ENCODE data around the gene PRKCE. TPM values are rescaled to one million over a fixed set of nuclear protein-coding genes. Genes with fewer than 3 reads are reported as not detected.

Gene PRKCE
- total and polyA plus RNA-seq, 2 donors (not counting 3 experiments of a cell fraction or from before 2014, with no cell fraction given), result 27.9 to 33.9 TPM

DNA sequence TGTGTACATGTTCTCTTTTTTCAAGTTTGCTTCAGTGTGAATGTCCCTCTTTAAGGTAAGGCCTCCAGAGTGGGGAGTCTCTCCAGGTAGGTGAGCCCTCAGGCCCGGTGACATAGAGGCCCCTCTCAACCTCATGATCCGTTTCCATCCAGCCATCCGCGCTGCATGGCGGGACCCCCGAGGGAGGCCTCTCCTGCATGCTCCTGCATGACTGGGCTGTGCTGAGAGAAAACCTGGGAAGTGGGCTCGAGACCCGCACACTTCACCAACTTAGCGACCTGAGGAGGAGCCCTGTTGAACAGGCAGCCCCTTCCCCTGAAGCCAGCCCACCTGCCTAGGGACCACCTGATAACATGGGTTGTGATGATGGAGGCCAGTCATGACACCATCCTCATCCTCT, 514.4 kb downstream of the PRKCE start:
- no peaks in the 10 kb centered on the region for H3K79me2 ChIP-seq (ENCODE audit: control insufficient read depth, insufficient read depth, low read length)
- FAIRE-seq, result no peak
- H3K27me3 ChIP-seq (ENCODE audit: control insufficient read depth in 2 of 2, insufficient read depth in 2 of 2, low read length in 2 of 2), result no peaks in the 10 kb centered on the region
- H3K4me2 ChIP-seq (ENCODE audit: insufficient read depth, low read length), result no peak overlapping the region
- no peak overlapping the region for H3K9ac ChIP-seq (replicated peaks; ENCODE audit: extremely low read depth, insufficient read depth, low read length)
- no peaks in the 10 kb centered on the region for H4K20me1 ChIP-seq (replicated peaks; ENCODE audit: control insufficient read depth, extremely low read depth, insufficient read depth, low read length)
- no peak overlapping the region for H2AFZ ChIP-seq (ENCODE audit: low read depth, low read length)
- TF ChIP-seq GATA2 (IDR thresholded peaks at IDR 0.05; ENCODE audit: insufficient read depth, insufficient read length, low read depth, low read length), result no peak
- no peak for TF ChIP-seq FOS (IDR thresholded peaks at IDR 0.05; ENCODE audit: borderline replicate concordance, insufficient read depth, low read length)
- no peak for TF ChIP-seq EZH2 (IDR thresholded peaks at IDR 0.05; ENCODE audit: borderline replicate concordance, low read depth, low read length, severe bottlenecking)
- TF ChIP-seq POLR2AphosphoS5 (IDR thresholded peaks at IDR 0.05; ENCODE audit: insufficient read depth, low read depth, low read length), result no peak
- TF ChIP-seq, protein P1, sequence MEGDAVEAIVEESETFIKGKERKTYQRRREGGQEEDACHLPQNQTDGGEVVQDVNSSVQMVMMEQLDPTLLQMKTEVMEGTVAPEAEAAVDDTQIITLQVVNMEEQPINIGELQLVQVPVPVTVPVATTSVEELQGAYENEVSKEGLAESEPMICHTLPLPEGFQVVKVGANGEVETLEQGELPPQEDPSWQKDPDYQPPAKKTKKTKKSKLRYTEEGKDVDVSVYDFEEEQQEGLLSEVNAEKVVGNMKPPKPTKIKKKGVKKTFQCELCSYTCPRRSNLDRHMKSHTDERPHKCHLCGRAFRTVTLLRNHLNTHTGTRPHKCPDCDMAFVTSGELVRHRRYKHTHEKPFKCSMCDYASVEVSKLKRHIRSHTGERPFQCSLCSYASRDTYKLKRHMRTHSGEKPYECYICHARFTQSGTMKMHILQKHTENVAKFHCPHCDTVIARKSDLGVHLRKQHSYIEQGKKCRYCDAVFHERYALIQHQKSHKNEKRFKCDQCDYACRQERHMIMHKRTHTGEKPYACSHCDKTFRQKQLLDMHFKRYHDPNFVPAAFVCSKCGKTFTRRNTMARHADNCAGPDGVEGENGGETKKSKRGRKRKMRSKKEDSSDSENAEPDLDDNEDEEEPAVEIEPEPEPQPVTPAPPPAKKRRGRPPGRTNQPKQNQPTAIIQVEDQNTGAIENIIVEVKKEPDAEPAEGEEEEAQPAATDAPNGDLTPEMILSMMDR (IDR thresholded peaks at IDR 0.05; ENCODE audit: extremely low read depth in 1 of 2, insufficient read depth in 1 of 2, low read depth in 1 of 2, low read length in 2 of 2), result no peak
- no peak for TF ChIP-seq JUN (IDR thresholded peaks at IDR 0.05; ENCODE audit: borderline replicate concordance, insufficient read depth, insufficient read length, low read depth)
- TF ChIP-seq, protein P2, sequence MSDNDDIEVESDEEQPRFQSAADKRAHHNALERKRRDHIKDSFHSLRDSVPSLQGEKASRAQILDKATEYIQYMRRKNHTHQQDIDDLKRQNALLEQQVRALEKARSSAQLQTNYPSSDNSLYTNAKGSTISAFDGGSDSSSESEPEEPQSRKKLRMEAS (IDR thresholded peaks at IDR 0.05; ENCODE audit: insufficient read depth, insufficient read length), result no peak
- no peak for TF ChIP-seq MYC (IDR thresholded peaks at IDR 0.05; ENCODE audit: low read depth, low read length)
- no peak for TF ChIP-seq POLR2A (IDR thresholded peaks at IDR 0.05; ENCODE audit: low read depth, low read length)
- no peak for DNase-seq (ENCODE audit: low read depth, low spot score)
- H3K9me1 ChIP-seq (replicated peaks; ENCODE audit: control insufficient read depth, extremely low read depth, insufficient read depth, low read length), result no peaks in the 10 kb centered on the region
- no TSS peak for BruUV-seq (replicated peaks)
- ChIA-PET CTCF (no interaction called here), POLR2A (no interaction called here)
- H3K27ac ChIP-seq (ENCODE audit: insufficient read depth, low read depth, low read length), result no peak overlapping the region
- H3K4me1 ChIP-seq (ENCODE audit: control insufficient read depth, extremely low read depth, insufficient read depth, low read length), result peaks cover 28% of the 10 kb centered on the region
- dilution Hi-C loops (cut with MboI; ENCODE audit: extremely low pct_ligation_motif_present, low sequenced_read_pairs) (no loop called here), intact Hi-C loops (cut with micrococcal nuclease) (loop anchor here (2.0 kb wide), 1 partner anchor 47 kb away; no protein-coding TSS in a partner anchor)
- no peaks in the 10 kb centered on the region for H3K9me3 ChIP-seq (replicated peaks; ENCODE audit: control insufficient read depth, insufficient read depth, low read length)
- H3K4me3 ChIP-seq (replicated peaks in 1 of 3; ENCODE audit: insufficient read depth in 1 of 3, low read depth in 1 of 3, low read length in 3 of 3), result no peak overlapping the region
- H3K36me3 ChIP-seq (ENCODE audit: control insufficient read depth in 2 of 2, extremely low read depth in 1 of 2, insufficient read depth in 2 of 2, low read length in 2 of 2), result peaks cover 0 to 8% of the 10 kb centered on the region in 2 experiments
